Left cardiac atrium (tissue), 4 donors: Measurements from ENCODE around the gene UBXN6. TPM values are rescaled to one million over a fixed set of nuclear protein-coding genes. Genes with fewer than 3 reads are reported as not detected.

Experiments
- ATAC-seq, 2 donors: fragments of 200-7000 bp; cut with Tn5 transposase; one replicate each; pipeline ENCODE4 v1.9.1; 2020; ENCODE audit warnings: mild to moderate bottlenecking in 2 of 2, moderate library complexity in 2 of 2
- DNase-seq: peaks from one replicate; pipeline ENCODE4 v3.0.0-alpha.2; 2020
- intact Hi-C, 2 donors: fragments of 100-400 bp; cut with DNase I; formaldehyde crosslinking; loops; one replicate each; pipeline versions ENCODE4 v1.14.1 to v1.15.1; 2022 to 2023
- total RNA-seq, 2 donors: library from RNA; stranded (reverse); fragmentation: NEBNext Ultra II Directional; extraction: Animal tissue kit (Norgen Biotek cat#: 25700); gene quantifications; one replicate each; pipeline ENCODE4 v1.2.1, GENCODE V29; 2021
- donor health status: DM: no; HTN: yes; CAD: no.
- donor health status: DM: no; HTN: yes; CAD: no; lungs with severe emphysema.
- donor health status: DM: yes; HTN: yes; CAD: no.
- donor health status: Dilated cardiomyopathy.

UBXN6 gene
- total RNA-seq, 2 donors from 2014 or later = 96.9 to 101 TPM

- intact Hi-C loops = no loop called here
- ATAC-seq (no peak), DNase-seq (no peak)
Observed at GRCh38 chr19:4464815-4465581, 7.4 kb upstream of the UBXN6 start.

DNA sequence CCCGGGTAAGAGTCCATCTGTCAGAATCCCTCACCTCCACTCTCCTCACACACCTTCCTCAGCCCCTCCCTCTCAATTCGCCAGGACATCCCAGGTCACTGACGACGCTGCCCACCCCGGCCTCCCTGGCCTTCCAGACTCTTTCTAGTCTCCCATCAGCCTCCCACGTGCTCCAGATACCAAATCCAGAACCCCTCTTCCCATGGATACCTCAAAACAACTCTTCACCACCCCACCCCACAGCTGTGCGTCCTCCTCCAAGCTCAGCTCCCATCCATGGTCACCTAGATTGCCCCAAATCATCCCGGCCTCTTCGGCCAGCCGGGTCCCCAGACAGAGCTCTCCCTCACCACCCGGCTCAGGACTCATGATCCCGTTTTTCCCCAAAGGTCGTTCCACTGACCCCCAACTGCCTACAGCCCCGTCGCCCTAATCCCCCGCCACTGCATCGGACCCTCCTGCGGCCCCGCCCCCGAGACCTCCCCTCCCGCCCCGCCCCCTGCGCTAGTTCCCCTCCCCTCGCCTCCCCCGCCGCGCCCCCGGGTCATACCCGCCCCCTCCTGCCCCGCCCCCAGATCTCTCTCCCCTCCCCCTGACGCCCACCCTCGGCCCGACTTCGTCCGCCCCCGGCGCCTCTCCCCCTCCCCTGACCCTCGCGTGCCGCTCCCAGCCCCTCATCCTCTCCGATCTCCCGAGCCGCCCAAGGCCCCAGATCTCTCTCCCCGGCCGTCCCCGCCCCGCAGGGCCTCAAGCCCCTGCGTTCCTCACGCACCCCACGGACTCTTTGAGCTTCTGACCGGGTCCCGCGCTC lies 546 bp downstream of the UBXN6 start:
- intact Hi-C loops = loop anchor here (10.0 kb wide), 1 partner anchor 52 kb away; the partner anchor contains the start of genes CHAF1A (in 2 of the 2) and SH3GL1 (in 2 of the 2)
- ATAC-seq = peak; percentile 56 to 60
- peak; percentile 65 for DNase-seq

DNA sequence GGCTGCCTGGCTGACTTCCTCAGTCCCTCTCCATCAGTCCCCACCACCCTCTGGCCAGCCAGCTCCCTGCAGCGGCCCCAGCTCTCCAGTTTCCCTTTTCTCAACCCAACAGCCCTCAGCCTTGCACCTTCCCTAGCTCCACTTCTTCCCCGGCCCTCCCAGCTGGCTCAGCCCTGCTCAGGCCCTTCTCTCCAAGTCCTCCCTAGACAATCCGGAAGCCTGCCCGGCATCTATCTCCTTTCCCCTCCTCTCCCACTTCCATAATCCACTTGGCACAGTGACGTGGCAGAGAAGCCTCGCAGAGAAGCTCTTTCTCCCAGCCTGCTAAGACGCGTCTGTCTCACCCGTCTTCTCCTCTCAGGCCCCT lies 1.1 kb downstream of the UBXN6 start:
- DNase-seq = peak; percentile 56
- peak; percentile 27 to 44 for ATAC-seq

DNA sequence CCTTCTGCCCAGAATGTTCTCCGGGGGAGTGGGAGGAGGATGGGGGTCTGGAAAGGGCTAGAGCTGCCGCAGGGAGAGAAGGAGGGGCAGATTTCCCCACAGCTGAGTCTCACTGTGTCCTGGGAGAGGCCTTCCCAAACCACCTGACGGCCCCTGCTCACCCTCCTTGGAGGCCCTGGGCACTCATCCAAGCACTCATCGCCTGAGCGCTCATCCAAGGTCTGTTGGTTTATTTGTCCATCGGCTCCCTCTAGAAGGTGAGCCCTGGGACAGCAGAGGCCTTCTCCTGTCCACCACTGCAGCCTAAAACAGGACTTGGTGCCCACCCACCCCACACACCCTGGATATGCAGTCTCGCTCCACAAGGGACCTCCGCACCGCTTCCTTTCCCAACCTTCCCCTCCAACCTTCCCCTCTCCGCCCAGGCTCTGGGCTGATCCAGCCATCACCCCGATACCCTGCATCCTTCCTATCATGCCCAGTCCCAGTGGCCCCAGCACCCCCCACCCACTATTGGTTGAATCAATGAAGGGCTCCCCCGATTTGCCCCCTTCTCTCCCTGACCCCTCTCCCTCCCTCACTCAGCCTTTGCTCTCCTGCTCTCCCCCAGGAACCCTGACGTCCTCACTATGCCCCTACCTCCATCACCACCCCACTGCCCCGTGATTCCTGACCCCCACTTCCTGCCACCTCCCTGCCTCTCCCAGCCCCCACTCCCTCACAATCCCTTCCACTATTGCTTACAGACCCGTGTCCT lies 1.7 kb downstream of the UBXN6 start:
- ATAC-seq (peak; percentile 40 to 60), DNase-seq (peak; percentile 53)

More for the DNA sequence above, 1.1 kb downstream of the UBXN6 start:
- intact Hi-C loops = loop anchor here (10.0 kb wide), 1 partner anchor 52 kb away; the partner anchor contains the start of genes CHAF1A (in 2 of the 2) and SH3GL1 (in 2 of the 2)

GRCh38 chr19:4454747-4455718 lies 2.6 kb downstream of the UBXN6 start:
- ATAC-seq = peak; percentile 21 to 58
- DNase-seq = no peak
- intact Hi-C loops = loop anchor here (10.0 kb wide), 1 partner anchor 50 kb away; the partner anchor contains the start of genes CHAF1A (in 2 of the 2) and SH3GL1 (in 2 of the 2)

More for the DNA sequence above, 1.7 kb downstream of the UBXN6 start:
- intact Hi-C loops = loop anchor here (10.0 kb wide), 1 partner anchor 51 kb away; the partner anchor contains the start of genes CHAF1A (in 2 of the 2) and SH3GL1 (in 2 of the 2)

DNA sequence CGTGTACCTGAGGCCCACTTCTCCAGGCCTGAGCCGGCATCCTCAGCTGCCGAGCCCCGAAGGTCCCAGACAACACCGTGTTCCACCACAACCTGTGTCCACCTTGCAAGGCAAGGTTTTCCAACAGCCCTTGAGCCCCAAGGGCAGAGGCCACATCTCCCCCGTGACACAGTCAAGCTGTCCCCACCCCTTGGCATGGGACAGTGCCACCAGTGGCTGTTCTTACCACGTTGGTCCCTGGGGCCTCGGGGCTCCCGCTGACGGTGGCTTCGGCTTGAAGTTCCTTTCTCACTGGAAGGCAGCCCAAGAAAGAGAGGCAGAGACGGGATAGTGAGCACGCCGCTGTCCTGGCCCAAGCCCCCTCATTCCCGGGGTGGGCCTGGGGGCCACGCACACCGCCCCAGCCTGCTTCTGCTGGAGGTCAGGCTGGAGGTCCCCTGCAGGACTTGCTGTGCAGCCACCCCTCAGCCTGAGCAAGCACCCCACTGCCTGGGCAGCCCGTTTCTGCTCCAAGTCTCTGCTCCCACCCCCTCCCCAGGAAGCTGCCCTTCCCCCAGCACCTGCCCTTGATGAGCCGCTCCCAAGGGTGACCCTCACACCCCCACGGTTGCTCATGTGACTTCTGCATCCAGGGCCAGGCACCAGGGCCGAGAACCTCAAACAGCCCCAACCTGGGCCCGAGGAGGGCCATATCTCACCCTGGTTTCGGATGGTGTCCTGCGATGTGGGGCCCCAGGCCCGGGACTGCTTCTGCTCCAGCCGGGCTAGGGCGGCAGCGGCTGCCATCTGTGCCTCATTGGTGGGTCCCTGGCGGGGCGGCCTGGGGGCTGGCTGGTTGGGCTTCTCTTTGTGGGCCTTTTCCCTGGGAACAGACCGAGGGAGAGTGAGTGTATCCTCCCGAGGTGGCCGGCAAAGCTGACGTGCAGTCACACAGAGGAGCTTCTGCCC lies 4.1 kb downstream of the UBXN6 start:
- DNase-seq (no peak), ATAC-seq (no peak)
- intact Hi-C loops = loop anchor here (10.0 kb wide), 1 partner anchor 49 kb away; the partner anchor contains the start of genes CHAF1A (in 2 of the 2) and SH3GL1 (in 2 of the 2)

GRCh38 chr19:4452230-4452990 lies 5.2 kb downstream of the UBXN6 start:
- no peak for ATAC-seq
- DNase-seq = no peak
- intact Hi-C loops = loop anchor here (10.0 kb wide), 1 partner anchor 48 kb away; the partner anchor contains the start of genes CHAF1A (in 2 of the 2) and SH3GL1 (in 2 of the 2)

- intact Hi-C loops = loop anchor here (10.0 kb wide), 1 partner anchor 45 kb away; the partner anchor contains the start of genes CHAF1A (in 2 of the 2) and SH3GL1 (in 2 of the 2)
- ATAC-seq = no peak
- DNase-seq = no peak
Observed at GRCh38 chr19:4449639-4450028, 8.0 kb downstream of the UBXN6 start.

DNA sequence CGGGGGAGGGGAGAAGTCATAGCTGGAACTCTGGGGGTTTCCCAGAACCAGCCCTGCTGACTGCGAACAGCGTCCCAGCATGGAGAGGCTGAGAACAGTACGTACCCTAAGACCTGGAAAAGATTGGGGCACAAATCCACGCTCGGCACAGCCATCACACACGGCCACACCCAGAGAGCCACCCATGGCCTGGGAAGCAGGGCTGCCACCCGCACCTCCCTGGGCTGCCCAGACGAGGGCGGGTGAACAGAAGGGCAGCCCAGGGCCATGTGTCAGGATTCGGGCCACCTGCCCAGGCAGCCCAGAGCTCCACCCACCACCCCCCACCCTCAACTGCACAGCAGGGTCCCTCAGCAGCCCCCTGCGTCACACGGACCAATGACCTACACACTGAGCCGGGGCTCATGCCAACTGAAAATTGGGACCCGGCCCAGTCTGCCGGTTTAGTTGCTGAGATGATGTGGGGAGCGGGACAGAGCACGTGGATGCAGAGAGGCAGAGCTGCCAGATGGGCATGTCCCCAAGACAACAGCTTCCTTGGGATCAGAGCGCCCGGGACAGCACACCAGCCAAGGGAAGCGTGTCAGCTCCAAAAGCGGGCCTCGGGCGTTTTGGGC lies 8.5 kb downstream of the UBXN6 start:
- intact Hi-C loops = no loop called here
- DNase-seq (peak; percentile 73), ATAC-seq (peak; percentile 74 to 75)

DNA sequence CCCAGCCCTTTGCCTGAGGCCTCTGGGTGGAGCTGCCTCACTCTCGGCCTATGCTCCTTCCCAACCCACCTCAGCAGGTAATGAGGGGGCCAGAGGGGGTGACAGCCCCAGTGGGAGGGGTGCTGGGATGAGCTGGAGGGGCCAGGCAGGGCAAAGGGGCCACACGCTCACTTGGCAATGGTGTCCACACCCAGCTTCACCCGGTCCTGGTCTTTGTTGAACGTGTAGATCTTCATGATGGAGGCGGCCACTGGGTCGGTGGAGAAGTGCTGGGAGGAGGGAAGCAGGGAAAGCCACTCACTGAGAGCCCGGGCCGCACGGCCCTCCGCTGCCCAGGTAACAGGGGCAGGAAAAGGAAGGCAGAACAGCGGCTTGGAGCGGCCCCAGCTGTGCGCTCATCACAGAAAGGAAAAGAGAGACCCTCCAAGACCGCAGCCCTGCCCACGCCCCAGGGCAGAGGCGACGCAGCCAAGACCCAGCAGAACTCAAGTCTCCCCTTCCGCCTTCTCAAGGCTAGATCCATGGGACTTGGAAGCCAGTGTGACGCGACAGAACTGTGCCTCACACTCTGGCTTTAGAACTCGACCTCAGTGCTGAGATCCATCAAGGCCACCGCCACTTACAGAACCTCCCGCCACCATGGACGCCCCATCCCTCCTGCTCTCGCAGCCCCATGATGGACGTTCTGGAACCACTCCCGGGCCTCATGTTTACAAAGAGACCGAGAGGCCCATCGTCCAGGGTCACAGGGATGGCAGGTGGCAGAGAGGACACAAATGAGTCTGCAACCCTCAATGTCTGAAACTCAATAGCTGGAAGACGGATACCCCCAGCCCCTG lies 9.2 kb downstream of the UBXN6 start:
- DNase-seq (no peak), ATAC-seq (no peak)
- intact Hi-C loops = no loop called here

- DNase-seq (no peak), ATAC-seq (no peak)
- intact Hi-C loops = no loop called here
Observed at GRCh38 chr19:4447327-4448146, 10.1 kb downstream of the UBXN6 start.

DNA sequence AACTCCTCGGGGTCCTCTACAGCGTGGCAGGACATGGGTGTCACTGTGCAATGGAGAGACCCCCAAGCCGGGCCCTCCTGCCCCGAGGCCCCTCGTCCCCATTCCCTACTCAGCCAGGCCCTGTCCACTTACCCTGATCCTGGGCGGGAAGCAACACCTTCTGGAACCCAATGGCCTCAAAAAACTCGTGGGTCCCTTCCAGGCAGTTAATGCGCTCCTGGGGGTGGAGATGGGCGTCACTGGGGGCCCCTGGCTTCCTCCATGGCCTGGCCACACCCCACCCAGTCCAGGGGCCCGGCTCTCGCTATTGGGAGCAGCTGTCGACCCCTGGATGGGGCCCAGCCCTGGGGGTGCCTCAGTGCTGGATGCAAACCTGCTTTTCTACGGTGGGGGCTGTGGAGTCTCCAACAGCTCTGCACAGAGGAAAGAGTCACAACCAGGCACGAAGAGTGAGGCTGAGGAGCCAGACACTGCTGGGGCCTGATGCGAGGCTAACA lies 10.8 kb downstream of the UBXN6 start:
- ATAC-seq (no peak), DNase-seq (no peak)
- intact Hi-C loops = no loop called here

- DNase-seq (no peak), ATAC-seq (no peak)
- intact Hi-C loops = no loop called here
Observed at GRCh38 chr19:4445963-4446703, 11.5 kb downstream of the UBXN6 start.
